BLaER1 treated with 17β-estradiol and CSF1 and Interleukin-3, amounts not matched to agents 10 nM and 100 nM (cell line): Measurements from ENCODE around the gene SOAT1.
A peak's percentile ranks its signal among the peaks of the same experiment; 100 is the strongest.

Source experiments
- H3K27ac ChIP-seq, 11 experiments: shearing (Covaris generic); formaldehyde crosslinking; 2 replicates each; pipeline ENCODE4 v1.8.1; 2022
- H3K27me3 ChIP-seq, 11 experiments: shearing (Covaris generic); formaldehyde crosslinking; 2 replicates each; pipeline ENCODE4 v1.8.1; 2022
- H3K36me3 ChIP-seq, 11 experiments: shearing (Covaris generic); formaldehyde crosslinking; 2 replicates each; pipeline ENCODE4 v1.8.1; 2022
- H3K4me1 ChIP-seq, 10 experiments: shearing (Covaris generic); formaldehyde crosslinking; 2 replicates each; pipeline ENCODE4 v1.8.1; 2022
- H3K4me2 ChIP-seq, 11 experiments: shearing (Covaris generic); formaldehyde crosslinking; 2 replicates each; pipeline ENCODE4 v1.8.1; 2022
- H3K4me3 ChIP-seq, 10 experiments: shearing (Covaris generic); formaldehyde crosslinking; 2 replicates each; pipeline ENCODE4 v1.8.1; 2022
- H3K9ac ChIP-seq, 11 experiments: shearing (Covaris generic); formaldehyde crosslinking; 2 replicates each; pipeline ENCODE4 v1.8.1; 2022
- H3K9me3 ChIP-seq, 11 experiments: shearing (Covaris generic); formaldehyde crosslinking; replicated peaks in 1 of 11; 2 replicates each; pipeline ENCODE4 v1.8.1; 2022
- H4K20me1 ChIP-seq, 11 experiments: shearing (Covaris generic); formaldehyde crosslinking; 2 replicates each; pipeline ENCODE4 v1.8.1; 2022
- Cebpa-rat ChIP-seq, 11 experiments: shearing (Covaris generic); IDR thresholded peaks; 2 replicates each; pipeline ENCODE4 v1.8.1; 2022

SOAT1 gene

GRCh38 chr1:179329862-179330261 lies 36.3 kb downstream of the SOAT1 start:
- TF ChIP-seq Cebpa-rat (IDR thresholded peaks at IDR 0.05) = no peak
- H3K36me3 ChIP-seq = peaks cover 44 to 94% (median 68%) of the 10 kb centered on the region in 11 experiments
- H3K4me3 ChIP-seq = no peak overlapping the region
- H3K27me3 ChIP-seq = no peaks in the 10 kb centered on the region
- H3K4me2 ChIP-seq = no peak overlapping the region
- no peaks in the 10 kb centered on the region for H4K20me1 ChIP-seq
- no peak overlapping the region for H3K27ac ChIP-seq
- no peak overlapping the region for H3K9ac ChIP-seq
- peaks cover 14 to 24% (median 18%) of the 10 kb centered on the region in 11 experiments; a peak in 21 of 22 replicates for H3K9me3 ChIP-seq
- 0 out of 20 replicates have a peak, but pooled peaks cover 0 to 7% (median 0%) of the 10 kb centered on the region in 10 experiments for H3K4me1 ChIP-seq

GRCh38 chr1:179334440-179334839 lies 40.8 kb downstream of the SOAT1 start:
- 0 out of 22 replicates have a peak, but pooled peaks cover 0 to 4% (median 0%) of the 10 kb centered on the region in 11 experiments for H4K20me1 ChIP-seq
- peaks cover 29 to 92% (median 57%) of the 10 kb centered on the region in 11 experiments for H3K36me3 ChIP-seq
- no peaks in the 10 kb centered on the region for H3K4me1 ChIP-seq
- no peak overlapping the region for H3K4me3 ChIP-seq
- H3K27me3 ChIP-seq = no peaks in the 10 kb centered on the region
- H3K4me2 ChIP-seq = no peak overlapping the region
- no peak for TF ChIP-seq Cebpa-rat (IDR thresholded peaks at IDR 0.05)
- H3K9ac ChIP-seq = no peak overlapping the region
- H3K27ac ChIP-seq = no peak overlapping the region
- peaks cover 5 to 8% (median 7%) of the 10 kb centered on the region in 11 experiments; a peak in 20 of 22 replicates for H3K9me3 ChIP-seq

GRCh38 chr1:179337288-179337687 lies 43.7 kb downstream of the SOAT1 start:
- Histone ChIP-seq H4K20me1 (0 out of 22 replicates have a peak, but pooled peaks cover 0 to 4% (median 0%) of the 10 kb centered on the region in 11 experiments), H3K9ac (no peak overlapping the region), H3K9me3 (no peaks in the 10 kb centered on the region), H3K27me3 (no peaks in the 10 kb centered on the region), H3K36me3 (peaks cover 30 to 90% (median 63%) of the 10 kb centered on the region in 11 experiments), H3K4me3 (no peak overlapping the region), H3K4me1 (peaks cover 0 to 6% (median 2%) of the 10 kb centered on the region in 10 experiments; a peak in 11 of 20 replicates), H3K27ac (no peak overlapping the region), H3K4me2 (no peak overlapping the region)
- no peak for TF ChIP-seq Cebpa-rat (IDR thresholded peaks at IDR 0.05)

DNA sequence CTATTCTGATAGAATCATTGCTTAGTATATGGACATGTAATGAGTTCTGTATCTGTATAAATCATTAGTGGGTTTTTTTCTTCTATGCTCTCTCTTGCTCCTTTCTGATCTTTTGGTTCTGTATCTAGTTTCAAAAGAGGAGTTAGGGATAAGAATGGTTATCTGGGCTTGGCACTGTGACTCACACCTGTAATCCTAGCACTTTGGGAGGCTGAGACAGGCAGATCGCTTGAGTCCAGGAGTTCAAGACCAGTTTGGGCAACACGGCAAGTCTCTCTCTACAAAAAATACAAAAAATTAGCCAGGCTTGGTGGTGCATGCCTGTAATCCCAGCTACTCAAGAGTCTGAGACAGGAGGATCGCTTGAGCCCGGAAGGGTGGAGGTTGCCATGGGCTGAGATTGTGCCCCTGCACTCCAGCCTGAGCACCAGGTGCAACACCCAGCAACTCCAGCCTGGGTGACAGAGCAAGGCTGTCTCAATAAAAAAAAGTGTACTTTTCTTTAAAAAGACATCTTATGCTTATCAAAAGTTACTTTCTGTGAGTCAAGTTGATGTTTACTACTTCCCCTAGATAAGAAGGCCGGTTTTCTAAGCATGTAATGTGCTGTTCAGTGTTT lies 44.5 kb downstream of the SOAT1 start:
- Histone ChIP-seq H3K36me3 (peaks cover 37 to 90% (median 67%) of the 10 kb centered on the region in 11 experiments), H3K9me3 (no peaks in the 10 kb centered on the region)
- no peak for TF ChIP-seq Cebpa-rat (IDR thresholded peaks at IDR 0.05)

GRCh38 chr1:179340918-179341317 lies 47.3 kb downstream of the SOAT1 start:
- Histone ChIP-seq H3K27me3 (no peaks in the 10 kb centered on the region), H4K20me1 (0 out of 22 replicates have a peak, but pooled peaks cover 0 to 4% (median 0%) of the 10 kb centered on the region in 11 experiments), H3K4me3 (no peak overlapping the region), H3K4me1 (peaks cover 0 to 6% (median 2%) of the 10 kb centered on the region in 10 experiments; a peak in 11 of 20 replicates), H3K4me2 (peak overlapping the region in 3 of 11 experiments; percentile 20 to 35 (median 24); a peak in 3 of 22 replicates), H3K36me3 (peaks cover 52 to 90% (median 76%) of the 10 kb centered on the region in 11 experiments), H3K9me3 (no peaks in the 10 kb centered on the region), H3K9ac (no peak overlapping the region), H3K27ac (no peak overlapping the region)
- TF ChIP-seq Cebpa-rat (IDR thresholded peaks at IDR 0.05) = no peak

More for the DNA sequence above, 44.5 kb downstream of the SOAT1 start:
- no peak overlapping the region for H3K4me3 ChIP-seq
- no peaks in the 10 kb centered on the region for H3K27me3 ChIP-seq
- H3K4me2 ChIP-seq = no peak overlapping the region
- no peak overlapping the region for H3K27ac ChIP-seq
- H3K4me1 ChIP-seq = peaks cover 0 to 6% (median 2%) of the 10 kb centered on the region in 10 experiments; a peak in 11 of 20 replicates
- H4K20me1 ChIP-seq = 0 out of 22 replicates have a peak, but pooled peaks cover 0 to 4% (median 0%) of the 10 kb centered on the region in 11 experiments
- no peak overlapping the region for H3K9ac ChIP-seq

- peaks cover 56 to 90% (median 78%) of the 10 kb centered on the region in 11 experiments for H3K36me3 ChIP-seq
Observed at GRCh38 chr1:179341943-179342547, 48.4 kb downstream of the SOAT1 start.

DNA sequence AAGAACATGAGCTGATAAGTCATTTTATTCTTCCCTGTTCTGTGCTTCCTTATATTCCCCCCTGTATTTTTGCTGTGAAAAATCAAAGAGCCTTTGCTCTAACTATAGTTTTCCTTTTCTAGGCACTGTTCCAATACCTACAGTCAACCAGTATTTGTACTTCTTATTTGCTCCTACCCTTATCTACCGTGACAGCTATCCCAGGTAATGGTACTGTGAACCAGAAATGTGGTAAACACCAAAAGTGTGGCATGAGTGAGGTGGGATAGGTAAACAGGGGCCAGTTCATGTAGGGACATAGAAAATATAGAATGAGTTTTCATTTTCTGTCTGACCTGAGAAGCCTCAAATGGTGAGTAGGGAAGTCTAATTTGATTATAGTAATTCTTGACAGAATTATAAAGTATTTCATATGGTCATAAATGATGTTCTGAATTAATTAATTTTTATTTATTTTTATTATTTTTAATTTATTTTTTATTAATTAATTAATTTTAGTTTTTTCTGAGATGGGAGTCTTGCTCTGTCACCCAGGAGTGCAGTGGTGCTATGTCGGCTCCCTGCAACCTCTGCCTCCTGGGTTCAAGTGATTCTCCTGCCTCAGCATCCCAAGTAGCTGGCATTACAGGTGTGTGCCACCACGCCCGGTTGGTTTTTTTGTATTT lies 49.3 kb downstream of the SOAT1 start:
- Histone ChIP-seq H4K20me1 (0 out of 22 replicates have a peak, but pooled peaks cover 0 to 4% (median 0%) of the 10 kb centered on the region in 11 experiments), H3K27me3 (no peaks in the 10 kb centered on the region), H3K9me3 (no peaks in the 10 kb centered on the region), H3K4me3 (no peak overlapping the region), H3K27ac (no peak overlapping the region), H3K36me3 (peaks cover 61 to 91% (median 80%) of the 10 kb centered on the region in 11 experiments), H3K4me1 (peaks cover 0 to 6% (median 2%) of the 10 kb centered on the region in 10 experiments; a peak in 11 of 20 replicates), H3K4me2 (no peak overlapping the region), H3K9ac (no peak overlapping the region)
- no peak for TF ChIP-seq Cebpa-rat (IDR thresholded peaks at IDR 0.05)

More at GRCh38 chr1:179341943-179342547, 48.4 kb downstream of the SOAT1 start:
- peaks cover 0 to 6% (median 2%) of the 10 kb centered on the region in 10 experiments; a peak in 11 of 20 replicates for H3K4me1 ChIP-seq
- no peaks in the 10 kb centered on the region for H3K9me3 ChIP-seq
- no peak for TF ChIP-seq Cebpa-rat (IDR thresholded peaks at IDR 0.05)
- 0 out of 22 replicates have a peak, but pooled peaks cover 0 to 4% (median 0%) of the 10 kb centered on the region in 11 experiments for H4K20me1 ChIP-seq
- H3K4me3 ChIP-seq = no peak overlapping the region
- no peak overlapping the region for H3K9ac ChIP-seq
- no peak overlapping the region for H3K27ac ChIP-seq
- H3K4me2 ChIP-seq = no peak overlapping the region
- no peaks in the 10 kb centered on the region for H3K27me3 ChIP-seq

- no peak overlapping the region for H3K4me2 ChIP-seq
- no peaks in the 10 kb centered on the region for H3K27me3 ChIP-seq
- peaks cover 56 to 92% (median 72%) of the 10 kb centered on the region in 11 experiments for H3K36me3 ChIP-seq
- no peak for TF ChIP-seq Cebpa-rat (IDR thresholded peaks at IDR 0.05)
- no peak overlapping the region for H3K4me3 ChIP-seq
- H3K4me1 ChIP-seq = no peaks in the 10 kb centered on the region
- no peaks in the 10 kb centered on the region for H4K20me1 ChIP-seq
- no peaks in the 10 kb centered on the region for H3K9me3 ChIP-seq
- H3K9ac ChIP-seq = no peak overlapping the region
- no peak overlapping the region for H3K27ac ChIP-seq
Observed at GRCh38 chr1:179351281-179351680, 57.7 kb downstream of the SOAT1 start.

DNA sequence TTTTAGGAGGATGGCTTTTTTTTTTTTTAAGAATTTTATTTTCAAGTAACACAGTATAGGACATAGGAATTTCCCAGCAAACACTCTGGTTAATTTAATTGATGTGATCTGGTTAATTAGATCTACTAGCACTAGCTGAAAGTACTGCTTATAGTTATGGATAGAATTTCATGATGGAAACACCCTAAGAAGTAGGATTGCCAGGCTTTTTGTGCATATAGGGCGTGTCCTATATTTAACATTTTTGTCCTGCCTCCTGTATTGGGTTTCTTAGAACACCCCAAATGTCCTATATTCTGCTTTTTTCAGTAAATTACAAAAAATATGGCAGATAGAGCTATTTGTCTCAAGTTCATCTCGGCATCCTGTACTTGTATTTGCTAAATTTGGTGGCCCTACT lies 58.6 kb downstream of the SOAT1 start:
- Histone ChIP-seq H3K4me1 (no peaks in the 10 kb centered on the region), H3K4me3 (no peak overlapping the region), H3K27ac (no peak overlapping the region), H4K20me1 (no peaks in the 10 kb centered on the region), H3K9ac (no peak overlapping the region), H3K9me3 (no peaks in the 10 kb centered on the region), H3K4me2 (no peak overlapping the region), H3K36me3 (peaks cover 49 to 88% (median 66%) of the 10 kb centered on the region in 11 experiments), H3K27me3 (no peaks in the 10 kb centered on the region)
- TF ChIP-seq Cebpa-rat (IDR thresholded peaks at IDR 0.05) = no peak
